ENCODE results near the gene FGF5.
A peak's percentile ranks its signal among the peaks of the same experiment; 100 is the strongest.

FGF5 gene, protein sequence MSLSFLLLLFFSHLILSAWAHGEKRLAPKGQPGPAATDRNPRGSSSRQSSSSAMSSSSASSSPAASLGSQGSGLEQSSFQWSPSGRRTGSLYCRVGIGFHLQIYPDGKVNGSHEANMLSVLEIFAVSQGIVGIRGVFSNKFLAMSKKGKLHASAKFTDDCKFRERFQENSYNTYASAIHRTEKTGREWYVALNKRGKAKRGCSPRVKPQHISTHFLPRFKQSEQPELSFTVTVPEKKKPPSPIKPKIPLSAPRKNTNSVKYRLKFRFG

DNA sequence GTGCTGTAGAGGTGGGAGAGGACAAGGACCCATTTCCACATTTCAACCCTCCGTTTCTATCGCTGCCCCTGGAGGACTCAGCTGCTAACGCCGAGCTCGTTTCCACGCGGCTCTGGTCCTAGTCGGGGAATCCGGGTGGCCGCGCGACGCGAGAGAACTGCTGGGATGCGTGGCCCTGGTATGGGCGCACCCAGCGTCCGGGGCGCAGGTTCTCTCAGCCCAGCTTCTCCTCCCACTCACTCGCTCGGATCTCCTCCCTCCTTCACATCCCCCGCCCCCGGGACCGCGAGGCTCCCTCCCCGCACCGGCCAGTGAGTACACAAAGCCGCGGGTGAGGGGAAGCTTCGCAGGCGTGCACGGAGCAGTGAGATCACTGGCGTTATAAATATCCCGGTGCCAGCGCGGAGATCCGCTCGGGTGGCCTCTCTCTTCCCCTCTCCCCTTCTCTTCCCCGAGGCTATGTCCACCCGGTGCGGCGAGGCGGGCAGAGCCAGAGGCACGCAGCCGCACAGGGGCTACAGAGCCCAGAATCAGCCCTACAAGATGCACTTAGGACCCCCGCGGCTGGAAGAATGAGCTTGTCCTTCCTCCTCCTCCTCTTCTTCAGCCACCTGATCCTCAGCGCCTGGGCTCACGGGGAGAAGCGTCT, at the start of gene FGF5:
FGF5 (plus strand) TSS at position 412 of the 649 bp plus-strand sequence; CDS start at position 573, 161 bp downstream.
- in situ Hi-C loops (cut with HindIII; ENCODE audit: low pct_unique_long_range_greater_than_20kb, low sequenced_read_pairs): no loop called here
- DNase-seq (ENCODE audit: low read depth in 1 of 2, low spot score in 1 of 2): peak in 1 of 2 experiments; percentile 19
- TF ChIP-seq JUND (IDR thresholded peaks at IDR 0.05; ENCODE audit: low read depth): no peak

DNA sequence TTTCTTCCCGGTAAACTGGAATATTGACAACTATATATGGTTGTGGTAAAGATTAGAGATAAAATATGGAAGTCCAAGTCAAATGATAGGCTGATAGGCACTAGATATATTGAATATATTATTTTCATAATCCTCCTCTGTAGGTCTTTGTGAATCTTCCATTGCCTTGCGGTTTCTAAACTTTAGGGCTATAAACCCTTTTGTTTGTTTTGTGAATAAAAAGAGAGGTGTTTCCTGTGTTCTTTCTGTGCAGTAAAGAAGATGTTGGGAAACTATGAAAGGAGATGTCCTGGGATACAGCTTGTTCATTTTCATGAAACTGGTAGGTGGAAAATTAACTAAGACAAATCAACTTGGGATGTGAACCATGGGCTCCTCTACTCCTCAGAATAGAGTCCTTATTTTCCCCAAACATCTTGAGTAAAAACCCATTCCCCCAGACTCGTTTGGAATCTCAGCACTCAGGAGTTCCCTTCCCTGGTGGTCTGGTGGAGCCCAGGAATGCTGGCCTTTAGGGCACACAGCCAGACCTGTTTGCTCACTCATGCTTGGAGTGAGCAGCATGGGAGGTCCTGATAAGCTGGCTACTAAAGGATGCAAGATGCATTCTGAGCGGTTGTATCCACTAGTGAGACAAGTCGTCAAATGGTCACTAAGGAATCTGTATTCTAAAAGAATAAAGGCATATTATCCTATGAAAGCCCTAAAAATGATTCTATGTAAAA, 47.0 kb upstream of the FGF5 start:
- DNase-seq (ENCODE audit: low read depth in 1 of 2, low spot score in 1 of 2): no peak
- in situ Hi-C loops (cut with HindIII; ENCODE audit: low pct_unique_long_range_greater_than_20kb, low sequenced_read_pairs): no loop called here
- no peak for TF ChIP-seq JUND (IDR thresholded peaks at IDR 0.05; ENCODE audit: low read depth)

DNA sequence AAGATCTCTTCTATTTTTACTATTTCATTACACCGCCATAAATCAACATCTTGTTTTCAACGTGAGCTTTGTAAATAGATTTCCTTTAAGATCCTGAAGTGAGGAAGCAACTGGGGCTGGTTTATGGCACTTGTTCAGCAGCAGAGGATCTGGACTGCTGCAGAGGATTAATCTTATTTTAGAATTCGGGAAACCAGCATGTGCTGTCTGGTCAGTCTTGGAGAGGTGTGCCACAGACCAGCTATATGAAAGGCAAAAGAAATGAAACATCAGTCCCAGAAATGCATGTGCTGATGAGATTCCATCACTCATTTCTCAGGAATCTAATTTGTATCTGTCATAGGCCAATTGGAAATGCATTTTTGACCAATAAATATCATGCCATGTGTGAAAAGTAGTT, 45.8 kb upstream of the FGF5 start:
- in situ Hi-C loops (cut with HindIII; ENCODE audit: low pct_unique_long_range_greater_than_20kb, low sequenced_read_pairs): no loop called here
- DNase-seq (ENCODE audit: low read depth in 1 of 2, low spot score in 1 of 2): no peak
- no peak for TF ChIP-seq JUND (IDR thresholded peaks at IDR 0.05; ENCODE audit: low read depth)

DNA sequence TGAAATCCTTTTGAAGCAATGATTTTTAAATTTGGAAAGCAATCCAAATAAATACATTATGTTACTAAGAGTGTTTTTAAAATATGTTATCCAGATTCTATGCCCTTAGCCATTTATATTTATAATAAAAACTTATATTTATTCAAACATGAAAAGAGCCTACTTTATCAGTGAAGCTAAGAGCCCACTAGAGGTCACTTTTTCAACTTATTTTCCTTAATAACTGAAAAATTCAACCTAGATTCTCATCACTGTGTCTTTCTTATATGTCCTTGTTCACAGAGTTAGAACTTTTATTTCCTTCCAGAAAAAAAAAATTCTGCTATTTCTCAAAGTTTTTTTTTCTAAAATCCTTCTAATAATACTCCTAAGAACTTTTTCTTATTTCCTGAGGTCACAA, 45.3 kb upstream of the FGF5 start:
- no peak for DNase-seq (ENCODE audit: low read depth in 1 of 2, low spot score in 1 of 2)
- no peak for TF ChIP-seq JUND (IDR thresholded peaks at IDR 0.05; ENCODE audit: low read depth)
- in situ Hi-C loops (cut with HindIII; ENCODE audit: low pct_unique_long_range_greater_than_20kb, low sequenced_read_pairs): no loop called here

DNA sequence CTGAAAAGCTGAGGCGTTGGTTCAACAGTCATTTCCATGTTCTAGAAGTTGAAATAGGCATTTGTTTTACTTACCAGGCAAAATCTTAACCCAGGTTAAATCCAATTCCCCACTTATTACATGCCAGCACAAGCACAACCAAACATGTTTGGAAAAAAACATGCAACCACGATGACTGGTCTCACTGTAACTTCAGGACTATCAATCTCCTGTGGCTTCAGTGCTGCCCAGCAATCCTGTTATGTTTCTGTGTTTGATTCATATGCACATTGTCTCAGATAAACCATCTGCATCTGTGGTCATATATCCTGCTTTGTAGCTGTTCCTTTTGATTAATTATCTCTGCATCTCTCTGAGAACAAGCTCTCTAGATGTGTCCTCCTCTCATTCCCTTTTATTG, 40.9 kb upstream of the FGF5 start:
- no peak for TF ChIP-seq JUND (IDR thresholded peaks at IDR 0.05; ENCODE audit: low read depth)
- in situ Hi-C loops (cut with HindIII; ENCODE audit: low pct_unique_long_range_greater_than_20kb, low sequenced_read_pairs): no loop called here
- no peak for DNase-seq (ENCODE audit: low read depth in 1 of 2, low spot score in 1 of 2)

DNA sequence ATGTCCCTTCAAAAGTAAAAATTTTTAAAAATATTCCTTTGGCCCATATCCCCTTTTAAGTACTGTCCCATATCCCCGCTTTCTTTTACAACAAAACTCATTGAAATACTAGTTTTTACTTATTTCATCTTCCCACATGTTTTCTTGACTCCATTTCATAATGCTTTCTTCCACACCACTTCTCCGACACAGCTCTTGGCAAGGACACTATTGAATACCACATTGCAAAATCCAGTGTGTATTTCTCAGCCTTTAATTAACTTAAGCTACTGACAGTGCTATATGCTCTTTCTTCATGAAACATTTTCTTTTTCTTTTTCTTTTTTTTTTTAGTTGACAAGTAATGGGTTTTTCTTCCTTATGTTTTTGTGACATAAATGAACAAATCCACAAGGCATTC, 40.4 kb upstream of the FGF5 start:
- DNase-seq (ENCODE audit: low read depth in 1 of 2, low spot score in 1 of 2): no peak
- TF ChIP-seq JUND (IDR thresholded peaks at IDR 0.05; ENCODE audit: low read depth): no peak
- in situ Hi-C loops (cut with HindIII; ENCODE audit: low pct_unique_long_range_greater_than_20kb, low sequenced_read_pairs): no loop called here

DNA sequence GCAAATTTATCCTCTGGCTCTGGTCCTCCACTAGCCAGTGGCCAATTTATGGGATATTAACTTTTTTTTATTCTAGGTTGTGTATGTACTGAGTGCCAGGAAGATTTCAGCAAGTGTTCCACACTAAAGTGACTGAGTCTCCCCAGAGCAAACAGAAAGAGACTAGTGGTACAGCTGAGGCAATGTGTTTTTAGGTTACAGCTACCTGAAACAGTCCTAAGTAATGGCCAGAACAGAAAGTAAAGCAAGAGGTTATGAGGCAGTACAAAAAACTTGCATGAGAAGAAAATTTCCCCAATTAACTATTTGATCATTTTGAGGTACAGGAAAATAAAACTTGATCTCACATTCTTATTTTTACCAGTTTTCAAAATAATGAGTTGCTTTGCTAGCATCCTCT, 38.0 kb upstream of the FGF5 start:
- no peak for TF ChIP-seq JUND (IDR thresholded peaks at IDR 0.05; ENCODE audit: low read depth)
- in situ Hi-C loops (cut with HindIII; ENCODE audit: low pct_unique_long_range_greater_than_20kb, low sequenced_read_pairs): no loop called here
- no peak for DNase-seq (ENCODE audit: low read depth in 1 of 2, low spot score in 1 of 2)

DNA sequence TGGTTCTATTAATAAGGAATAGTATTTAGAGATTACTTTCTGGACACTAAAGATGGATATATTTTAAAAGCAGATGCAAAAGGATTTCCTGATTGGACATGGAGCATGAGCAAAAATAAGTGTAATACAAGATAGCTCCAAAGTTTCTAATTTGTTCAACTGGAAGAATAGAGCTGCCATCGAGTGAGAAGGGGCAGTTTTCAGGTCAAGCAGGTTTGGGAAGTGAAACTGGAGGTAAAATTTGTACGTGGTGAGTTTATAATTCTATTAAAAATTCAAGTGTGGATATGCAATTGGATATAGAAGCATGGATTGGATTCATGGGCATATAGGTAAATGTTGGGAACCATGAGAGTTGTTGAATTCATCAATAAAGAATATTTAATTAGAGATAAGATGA, 37.3 kb upstream of the FGF5 start:
- in situ Hi-C loops (cut with HindIII; ENCODE audit: low pct_unique_long_range_greater_than_20kb, low sequenced_read_pairs): no loop called here
- no peak for DNase-seq (ENCODE audit: low read depth in 1 of 2, low spot score in 1 of 2)
- no peak for TF ChIP-seq JUND (IDR thresholded peaks at IDR 0.05; ENCODE audit: low read depth)

DNA sequence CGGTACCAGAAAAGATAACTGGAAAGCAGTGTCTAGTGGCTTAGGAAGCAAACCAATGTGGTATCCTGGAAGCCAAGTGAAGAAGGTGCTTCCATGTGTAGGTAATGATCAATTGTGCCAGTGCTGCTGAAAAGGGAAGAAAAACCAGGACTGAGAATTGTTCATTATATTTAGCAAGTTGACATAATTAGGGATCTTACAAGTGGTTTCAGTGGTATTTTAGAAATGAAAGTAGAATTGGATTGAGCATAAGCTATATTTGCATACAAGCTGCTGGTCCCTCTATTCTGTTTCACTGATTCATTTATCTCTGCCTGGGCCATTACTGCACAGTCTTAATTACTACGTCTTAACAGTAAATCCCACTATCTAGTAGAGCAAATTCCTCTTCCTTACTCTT, 36.9 kb upstream of the FGF5 start:
- DNase-seq (ENCODE audit: low read depth in 1 of 2, low spot score in 1 of 2): no peak
- in situ Hi-C loops (cut with HindIII; ENCODE audit: low pct_unique_long_range_greater_than_20kb, low sequenced_read_pairs): no loop called here
- TF ChIP-seq JUND (IDR thresholded peaks at IDR 0.05; ENCODE audit: low read depth): no peak

DNA sequence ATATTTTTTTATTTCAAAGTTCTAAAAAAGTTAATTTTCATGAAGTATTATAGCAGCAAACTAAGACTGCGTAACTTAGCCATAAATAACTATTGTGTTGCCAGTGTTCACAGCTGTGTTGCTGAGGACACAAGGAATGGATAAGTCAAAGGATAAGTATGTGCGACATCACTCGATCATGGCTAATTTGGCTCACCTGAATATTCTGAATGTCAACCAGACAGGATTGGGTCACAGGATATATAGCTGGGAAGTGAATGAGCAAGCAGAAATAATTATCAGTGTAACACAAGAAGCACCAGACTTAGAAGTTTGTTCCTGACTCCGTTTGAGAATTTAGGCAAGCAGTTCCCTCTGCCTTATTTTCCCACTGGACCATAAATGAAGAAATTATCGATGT, 35.3 kb upstream of the FGF5 start:
- in situ Hi-C loops (cut with HindIII; ENCODE audit: low pct_unique_long_range_greater_than_20kb, low sequenced_read_pairs): no loop called here
- no peak for TF ChIP-seq JUND (IDR thresholded peaks at IDR 0.05; ENCODE audit: low read depth)
- DNase-seq (ENCODE audit: low read depth in 1 of 2, low spot score in 1 of 2): no peak

DNA sequence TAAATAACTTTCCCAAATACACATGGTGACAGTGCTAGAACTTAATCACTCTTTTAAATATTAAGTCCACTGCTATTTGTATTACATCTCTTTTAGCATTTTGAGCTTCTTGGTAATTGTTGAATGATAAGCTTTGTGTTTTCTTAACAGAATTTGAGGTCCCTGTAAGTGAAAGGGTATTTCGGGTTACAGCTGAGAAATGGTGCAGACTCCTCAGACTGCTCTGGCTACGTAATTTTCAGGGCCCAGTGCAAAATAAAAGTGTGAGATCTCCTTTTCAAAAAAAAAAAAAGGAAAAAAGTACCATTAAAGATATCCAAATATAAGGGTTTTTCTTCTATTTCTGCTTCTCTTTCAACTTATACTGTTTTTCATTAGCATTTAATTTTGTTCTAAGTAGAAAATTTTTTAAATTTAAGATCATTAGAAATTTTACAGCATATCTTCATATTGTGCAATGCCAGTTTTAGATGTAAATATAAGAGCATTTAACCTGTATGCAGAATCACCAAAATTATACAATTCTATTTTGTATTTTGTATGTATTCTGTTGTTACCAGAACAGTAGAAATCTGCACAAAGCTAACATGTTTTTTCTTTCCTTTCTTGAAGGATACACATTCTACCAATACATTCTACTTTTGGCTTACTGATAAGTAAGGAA, 33.6 kb upstream of the FGF5 start:
- no peak for DNase-seq (ENCODE audit: low read depth in 1 of 2, low spot score in 1 of 2)
- in situ Hi-C loops (cut with HindIII; ENCODE audit: low pct_unique_long_range_greater_than_20kb, low sequenced_read_pairs): no loop called here

DNA sequence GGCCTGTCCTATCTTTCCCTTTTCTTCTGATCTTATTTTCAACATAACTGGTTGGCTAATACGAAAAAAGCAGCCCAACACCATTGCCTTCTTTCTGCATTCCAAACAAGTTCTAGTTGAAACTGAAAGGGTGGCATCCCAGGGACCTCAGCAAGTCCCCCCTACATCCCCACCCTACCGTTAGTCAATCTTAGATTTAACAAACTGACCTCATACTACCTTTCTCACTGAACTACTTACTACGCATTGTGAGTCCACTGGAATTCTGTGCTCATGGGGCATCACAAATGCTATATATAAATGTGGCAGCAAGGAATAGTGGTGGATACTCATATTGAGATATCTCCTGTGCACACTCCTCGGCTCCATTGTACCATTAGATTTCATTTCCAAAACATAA, 33.1 kb upstream of the FGF5 start:
- no peak for DNase-seq (ENCODE audit: low read depth in 1 of 2, low spot score in 1 of 2)
- TF ChIP-seq JUND (IDR thresholded peaks at IDR 0.05; ENCODE audit: low read depth): no peak
- in situ Hi-C loops (cut with HindIII; ENCODE audit: low pct_unique_long_range_greater_than_20kb, low sequenced_read_pairs): no loop called here

More for the DNA sequence above, 33.6 kb upstream of the FGF5 start:
- no peak for TF ChIP-seq JUND (IDR thresholded peaks at IDR 0.05; ENCODE audit: low read depth)

DNA sequence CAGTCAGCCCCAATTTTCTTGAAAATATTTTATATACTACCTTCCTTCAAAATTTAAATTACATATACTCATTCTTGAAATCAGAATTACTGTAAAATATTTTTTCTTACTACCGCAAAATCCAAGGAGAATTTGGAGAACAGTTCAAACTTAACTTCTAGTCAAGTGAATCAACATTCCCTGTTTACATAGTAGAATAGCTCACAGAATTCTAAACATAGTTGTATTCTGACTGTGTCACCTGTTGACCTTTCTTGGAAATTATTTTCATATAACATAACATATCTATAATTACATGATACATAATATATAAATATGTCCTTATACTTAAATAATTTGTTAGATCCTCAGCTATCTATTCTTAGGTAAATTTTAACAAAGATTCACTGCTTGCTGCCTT, 31.0 kb upstream of the FGF5 start:
- TF ChIP-seq JUND (IDR thresholded peaks at IDR 0.05; ENCODE audit: low read depth): no peak
- in situ Hi-C loops (cut with HindIII; ENCODE audit: low pct_unique_long_range_greater_than_20kb, low sequenced_read_pairs): no loop called here
- DNase-seq (ENCODE audit: low read depth in 1 of 2, low spot score in 1 of 2): no peak

All from T47D (cell line).